C4-2B (cell line): ENCODE measurements around the gene TCAIM.

ENCODE experiments used
- H3K27ac ChIP-seq: fragments of 450-650 bp; 2 replicates; pipeline ENCODE4 v1.5.1; 2017
- CTCF ChIP-seq: fragments of 450-650 bp; conservative IDR thresholded peaks from 2 replicates; pipeline ENCODE4 v1.5.1; 2017; ENCODE audit warnings: mild to moderate bottlenecking
- ZFX ChIP-seq: fragments of 450-650 bp; IDR thresholded peaks from 2 replicates; pipeline ENCODE4 v1.6.1; 2017

The TCAIM gene

GRCh38 chr3:44338010-44338827 lies at the start of gene TCAIM:
Gene TCAIM (plus strand): TSS chr3:44338766. CDS start chr3:44354783, 16,017 bp downstream.
- TF ChIP-seq ZFX (peak; percentile 60), CTCF (no peak)
- peak within 1 kb of the TSS; percentile 90 for H3K27ac ChIP-seq

GRCh38 chr3:44289882-44290462 lies 48.6 kb upstream of the TCAIM start:
- H3K27ac ChIP-seq, result no peak overlapping the region
- TF ChIP-seq ZFX (no peak), CTCF (no peak)

GRCh38 chr3:44292276-44292675 lies 46.3 kb upstream of the TCAIM start:
- TF ChIP-seq CTCF, result no peak
- TF ChIP-seq ZFX, result no peak
- H3K27ac ChIP-seq, result no peak overlapping the region

GRCh38 chr3:44292947-44293346 lies 45.6 kb upstream of the TCAIM start:
- H3K27ac ChIP-seq, result no peak overlapping the region
- TF ChIP-seq CTCF, result no peak

- no peak for TF ChIP-seq ZFX
- TF ChIP-seq CTCF, result no peak
- no peak overlapping the region for H3K27ac ChIP-seq
These were observed 41.3 kb upstream of the TCAIM start for GRCh38 chr3:44297255-44297654.

- TF ChIP-seq ZFX (no peak), CTCF (no peak)
- H3K27ac ChIP-seq, result no peak overlapping the region
These were observed 36.8 kb upstream of the TCAIM start for GRCh38 chr3:44301746-44302145.

- H3K27ac ChIP-seq, result no peak overlapping the region
- no peak for TF ChIP-seq ZFX
- no peak for TF ChIP-seq CTCF
These were observed 29.1 kb upstream of the TCAIM start for GRCh38 chr3:44309500-44309899.
